Measurements from ENCODE around the gene DPF3. TPM values are rescaled to one million over a fixed set of nuclear protein-coding genes. Genes with fewer than 3 reads are reported as not detected.

DPF3 gene
- total and polyA plus RNA-seq, 2 of the 13 experiments (the other 11 are each of a cell fraction or from before 2014, with no cell fraction given), result 0.09 to 0.60 TPM

GRCh38 chr14:72863216-72864006 lies 30.5 kb downstream of the DPF3 start:
- WGBS (ENCODE audit: low lambda C conversion rate), result 13% methylated on average over 7 of the region's 7 CpGs
- POLR2A ChIA-PET, result no interaction called here
- no peak for ATAC-seq
- no peaks in the 10 kb centered on the region for H4K20me1 ChIP-seq (ENCODE audit: insufficient read depth, low read length)
- no peak for DNase-seq (ENCODE audit: low spot score)
- H3K36me3 ChIP-seq (replicated peaks in 1 of 2; ENCODE audit: control insufficient read depth in 1 of 2, insufficient read depth in 2 of 2, low read length in 2 of 2), result no peaks in the 10 kb centered on the region
- no peak overlapping the region for H3K27ac ChIP-seq (ENCODE audit: extremely low read length, insufficient read depth, low read length)
- TF ChIP-seq HNF4A (CRISPR knock-in tag; IDR thresholded peaks at IDR 0.05) (no peak), KLF12 (CRISPR knock-in tag; IDR thresholded peaks at IDR 0.05; ENCODE audit: borderline replicate concordance) (no peak), RAD51 (IDR thresholded peaks at IDR 0.05; ENCODE audit: borderline replicate concordance) (no peak), ZKSCAN1 (IDR thresholded peaks at IDR 0.05; ENCODE audit: low read length) (no peak), CCAR2 (optimal IDR thresholded peaks at IDR 0.05; ENCODE audit: low read depth, low read length) (no peak), IKZF4 (CRISPR knock-in tag; IDR thresholded peaks at IDR 0.05; ENCODE audit: borderline replicate concordance, low read depth, not compliant biosample characterization) (no peak), TEF (CRISPR knock-in tag; IDR thresholded peaks at IDR 0.05) (no peak), ZFP90 (CRISPR knock-in tag; IDR thresholded peaks at IDR 0.05; ENCODE audit: borderline replicate concordance) (no peak), ZNF879 (CRISPR knock-in tag; IDR thresholded peaks at IDR 0.05) (no peak), ZNF850 (CRISPR knock-in tag; conservative IDR thresholded peaks at IDR 0.05) (no peak), PHB2 (IDR thresholded peaks at IDR 0.05; ENCODE audit: partially characterized antibody) (no peak), DMAP1 (CRISPR knock-in tag; IDR thresholded peaks at IDR 0.05) (no peak), FOXC1 (CRISPR knock-in tag; IDR thresholded peaks at IDR 0.05; ENCODE audit: borderline replicate concordance) (no peak), SP2 (CRISPR knock-in tag; IDR thresholded peaks at IDR 0.05) (no peak), KAT2B (IDR thresholded peaks at IDR 0.05; ENCODE audit: borderline replicate concordance, low read depth, low read length) (no peak)
- in situ Hi-C loops (cut with HindIII; ENCODE audit: extremely low pct_ligation_motif_present, low pct_unique_long_range_greater_than_20kb), result no loop called here
- H3K9ac ChIP-seq (ENCODE audit: insufficient read depth, low read depth, low read length), result no peak overlapping the region
- BruUV-seq (replicated peaks), result no TSS peak
- H3K27me3 ChIP-seq (ENCODE audit: control insufficient read depth in 1 of 2, insufficient read depth in 2 of 2, low read length in 2 of 2), result peaks cover 0 to 15% of the 10 kb centered on the region in 2 experiments; a peak in 2 of 5 replicates
- intact Hi-C loops (cut with micrococcal nuclease; ENCODE audit: unreplicated experiment), result no loop called here
- 0 out of 2 replicates have a peak, but pooled peaks cover 6% of the 10 kb centered on the region for H3K4me1 ChIP-seq (ENCODE audit: insufficient read depth, low read length)
- H3K9me3 ChIP-seq (ENCODE audit: low read length), result no peaks in the 10 kb centered on the region
- no peak overlapping the region for H2AFZ ChIP-seq (ENCODE audit: low read length)
- CTCF ChIA-PET (ENCODE audit: low intra/inter-chr PET ratio, low total read pairs), result no interaction called here
- H3K4me3 ChIP-seq (replicated peaks in 1 of 3; ENCODE audit: insufficient read depth in 1 of 3, low read depth in 2 of 3, low read length in 3 of 3), result no peak overlapping the region
- H3K79me2 ChIP-seq (ENCODE audit: insufficient read depth, low read length), result no peaks in the 10 kb centered on the region
- no peak overlapping the region for H3K4me2 ChIP-seq (ENCODE audit: low read depth, low read length)
- FAIRE-seq, result no peak
